Adrenal gland (tissue), 12 donors: ENCODE measurements around the gene KCNK7. TPM values are rescaled to one million over a fixed set of nuclear protein-coding genes. Genes with fewer than 3 reads are reported as not detected.
A peak's percentile ranks its signal among the peaks of the same experiment; 100 is the strongest.

Experiments used
- DNase-seq, 7 donors: peaks; one replicate each; pipeline ENCODE4 v3.0.0-alpha.2; 2019 to 2020
- H3K27ac ChIP-seq, 5 donors: fragments of 200-600 bp; sonication (generic) in 4 of 5; 1 replicate in 3 of 5; 2 replicates in 2 of 5; pipeline versions ENCODE4 v1.5.1 to v1.8.0; 2016 to 2020; ENCODE audit warnings: mild to moderate bottlenecking in 1 of 5
- H3K27me3 ChIP-seq: fragments of 200-600 bp; 2 replicates; pipeline ENCODE4 v1.8.0; 2021
- H3K36me3 ChIP-seq, 2 donors: fragments of 200-600 bp; replicated peaks in 1 of 2; 1 replicate in 1 of 2; 2 replicates in 1 of 2; pipeline versions ENCODE4 v1.5.1 to v1.8.0; 2018 to 2022
- H3K4me1 ChIP-seq, 2 donors: fragments of 200-600 bp; replicated peaks in 1 of 2; 1 replicate in 1 of 2; 2 replicates in 1 of 2; pipeline versions ENCODE4 v1.5.1 to v1.8.0; 2018 to 2021
- H3K4me3 ChIP-seq, 4 donors: fragments of 200-600 bp; sonication (generic) in 3 of 4; one replicate each; pipeline ENCODE4 v1.5.1; 2016 to 2018
- H3K9me3 ChIP-seq, 3 donors: fragments of 200-600 bp; sonication (generic) in 1 of 3; replicated peaks in 1 of 3; 1 replicate in 2 of 3; 2 replicates in 1 of 3; pipeline versions ENCODE4 v1.5.1 to v1.8.0; 2016 to 2021
- POLR2A ChIP-seq, 2 donors: fragments of 450-650 bp; IDR thresholded peaks; one replicate each; pipeline ENCODE4 v1.6.1; 2017; ENCODE audit warnings: antibody characterized with exemption in 2 of 2, mild to moderate bottlenecking in 2 of 2, moderate library complexity in 1 of 2
- WGBS, 4 donors: extraction: QIAGEN DNeasy Blood & Tissue Kit in 2 of 4; methylation state at CpG; one replicate each; pipeline versions ENCODE4 v1.1.5 to v1.1.7; 2013 to 2017; 5-methylcytosine and 5-hydroxymethylcytosine counted together
- intact Hi-C, 2 donors: fragments of 100-400 bp; cut with DNase I; formaldehyde crosslinking; loops; one replicate each; pipeline versions ENCODE4 v1.14.1 to v1.15.0; 2022 to 2023
- polyA plus RNA-seq, 3 donors: library from polyadenylated mRNA; stranded (reverse); fragments of 200-250 nt in 2 of 3; fragments of 350-450 nt in 1 of 3; fragmentation: Illumina TruSeq in 1 of 3; extraction: RNeasy Lipid Tissue Mini Kit (QIAGEN cat#74804) in 1 of 3; gene quantifications; one replicate each; pipeline ENCODE4 v1.2.3, GENCODE V29; 2013 to 2014
- total RNA-seq, 9 donors: library from RNA; depleted of rRNA in 4 of 9; stranded (reverse); fragments of >200 nt in 4 of 9; fragments of 120-200 nt in 1 of 9; fragmentation: NEBNext Ultra II Directional in 1 of 9; extraction: Animal tissue kit (Norgen Biotek cat#: 25700) in 1 of 9; gene quantifications; one replicate each; pipeline versions ENCODE4 v1.1.0 to v1.2.4, GENCODE V29; 2013 to 2023
- TF ChIP-seq, protein P1 (sequence below), 6 experiments: fragments of 450-650 bp in 4 of 6; fragments of 200-600 bp in 2 of 6; sonication (generic) in 1 of 6; IDR thresholded peaks; 1 replicate in 5 of 6; 2 replicates in 1 of 6; pipeline versions ENCODE4 v1.5.1 to v1.8.0; 2016 to 2021; ENCODE audit warnings: antibody characterized with exemption in 6 of 6, mild to moderate bottlenecking in 2 of 6, moderate library complexity in 1 of 6
- donor health status: healthy with polysubstance abuse.
- donor health status: Bipolar disorder and iron deficiency.
- donor health status: DM: yes; HTN: yes; CAD: no.
- donor health status: DM: no; HTN: no; CAD: no.
- donor health status: DM: no; HTN: no; CAD: no.
- donor health status: DM: yes; HTN: yes; CAD: no.

Gene KCNK7
- total and polyA plus RNA-seq, 12 donors, result 0.06 to 12.5 (median 0.57) TPM; not detected in 5

DNA sequence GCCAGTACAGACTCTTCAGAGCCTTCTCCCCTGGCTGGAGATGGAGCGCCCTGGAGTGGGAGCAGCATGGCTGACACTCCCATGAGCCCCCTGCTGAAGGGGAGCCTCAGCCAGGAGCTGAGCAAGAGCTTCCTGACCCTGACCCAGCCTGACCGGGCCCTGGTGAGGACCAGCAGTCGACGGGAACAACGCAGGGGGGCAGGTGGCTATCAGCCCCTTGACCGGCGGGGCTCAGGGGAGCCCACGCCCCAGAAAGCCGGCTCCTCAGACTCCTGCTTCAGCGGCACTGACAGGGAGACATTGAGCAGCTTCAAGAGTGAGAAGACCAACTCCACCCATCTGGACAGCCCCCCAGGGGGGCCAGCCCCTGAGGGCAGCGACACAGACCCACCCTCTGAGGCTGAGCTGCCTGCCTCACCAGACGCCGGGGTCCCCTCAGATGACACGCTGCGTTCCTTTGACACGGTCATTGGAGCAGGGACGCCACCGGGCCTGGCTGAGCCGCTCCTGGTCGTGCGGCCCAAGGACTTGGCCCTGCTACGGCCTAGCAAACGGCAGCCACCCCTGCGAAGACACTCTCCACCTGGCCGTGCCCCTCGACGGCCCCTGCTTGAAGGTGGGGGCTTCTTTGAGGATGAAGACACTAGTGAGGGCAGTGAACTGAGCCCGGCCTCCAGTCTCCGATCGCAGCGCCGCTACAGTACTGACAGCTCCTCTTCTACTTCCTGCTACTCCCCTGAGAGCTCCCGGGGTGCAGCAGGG lies 22.6 kb upstream of the KCNK7 start:
- TF ChIP-seq POLR2A (IDR thresholded peaks at IDR 0.05), result no peak
- TF ChIP-seq, protein P1, sequence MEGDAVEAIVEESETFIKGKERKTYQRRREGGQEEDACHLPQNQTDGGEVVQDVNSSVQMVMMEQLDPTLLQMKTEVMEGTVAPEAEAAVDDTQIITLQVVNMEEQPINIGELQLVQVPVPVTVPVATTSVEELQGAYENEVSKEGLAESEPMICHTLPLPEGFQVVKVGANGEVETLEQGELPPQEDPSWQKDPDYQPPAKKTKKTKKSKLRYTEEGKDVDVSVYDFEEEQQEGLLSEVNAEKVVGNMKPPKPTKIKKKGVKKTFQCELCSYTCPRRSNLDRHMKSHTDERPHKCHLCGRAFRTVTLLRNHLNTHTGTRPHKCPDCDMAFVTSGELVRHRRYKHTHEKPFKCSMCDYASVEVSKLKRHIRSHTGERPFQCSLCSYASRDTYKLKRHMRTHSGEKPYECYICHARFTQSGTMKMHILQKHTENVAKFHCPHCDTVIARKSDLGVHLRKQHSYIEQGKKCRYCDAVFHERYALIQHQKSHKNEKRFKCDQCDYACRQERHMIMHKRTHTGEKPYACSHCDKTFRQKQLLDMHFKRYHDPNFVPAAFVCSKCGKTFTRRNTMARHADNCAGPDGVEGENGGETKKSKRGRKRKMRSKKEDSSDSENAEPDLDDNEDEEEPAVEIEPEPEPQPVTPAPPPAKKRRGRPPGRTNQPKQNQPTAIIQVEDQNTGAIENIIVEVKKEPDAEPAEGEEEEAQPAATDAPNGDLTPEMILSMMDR (IDR thresholded peaks at IDR 0.05), result no peak
- WGBS, 4 donors, result 87 to 94% (median 89%) methylated on average over 12 to 33 of the region's 33 CpGs
- Histone ChIP-seq H3K27ac (no peak overlapping the region), H3K4me3 (no peak overlapping the region), H3K27me3 (no peaks in the 10 kb centered on the region), H3K9me3 (no peaks in the 10 kb centered on the region), H3K4me1 (peaks cover 12 to 15% of the 10 kb centered on the region in 2 donors), H3K36me3 (peaks cover 0 to 54% of the 10 kb centered on the region in 2 donors)
- no peak for DNase-seq
- intact Hi-C loops, result no loop called here

DNA sequence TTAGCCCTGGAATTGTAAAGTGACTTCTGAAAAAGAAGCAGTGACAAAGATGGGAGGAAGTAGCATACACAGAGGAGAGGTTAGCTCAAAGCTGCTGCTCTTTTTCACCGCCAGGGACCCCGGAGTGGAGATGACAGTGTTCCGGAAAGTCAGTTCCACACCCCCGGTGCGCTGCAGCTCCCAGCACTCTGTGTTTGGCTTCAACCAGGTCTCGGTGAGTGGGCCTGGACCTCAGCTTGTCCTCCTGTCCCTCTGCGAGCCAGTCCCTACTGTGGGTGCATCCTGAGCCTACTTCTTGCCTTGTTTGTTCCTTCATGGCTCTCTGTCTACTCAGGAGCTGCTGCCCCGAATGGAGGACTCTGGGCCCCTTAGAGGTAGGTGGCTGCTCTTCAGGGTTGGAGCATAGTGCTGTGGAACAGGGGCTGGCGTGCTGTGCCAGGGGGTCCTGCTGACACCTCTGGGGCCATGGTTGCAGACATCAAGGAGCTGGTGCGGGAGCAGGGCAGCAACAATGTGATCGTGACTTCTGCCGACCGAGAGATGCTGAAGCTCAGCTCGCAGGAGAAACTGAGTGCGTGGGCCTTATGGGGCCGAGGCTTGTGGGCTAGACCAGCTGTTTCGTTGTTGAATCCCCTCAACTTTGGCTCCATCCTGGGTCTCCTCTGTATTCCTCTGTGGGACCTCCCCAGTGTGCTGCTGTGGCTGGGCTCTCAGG lies 21.7 kb upstream of the KCNK7 start:
- intact Hi-C loops, result no loop called here
- no peak overlapping the region for H3K27ac ChIP-seq

DNA sequence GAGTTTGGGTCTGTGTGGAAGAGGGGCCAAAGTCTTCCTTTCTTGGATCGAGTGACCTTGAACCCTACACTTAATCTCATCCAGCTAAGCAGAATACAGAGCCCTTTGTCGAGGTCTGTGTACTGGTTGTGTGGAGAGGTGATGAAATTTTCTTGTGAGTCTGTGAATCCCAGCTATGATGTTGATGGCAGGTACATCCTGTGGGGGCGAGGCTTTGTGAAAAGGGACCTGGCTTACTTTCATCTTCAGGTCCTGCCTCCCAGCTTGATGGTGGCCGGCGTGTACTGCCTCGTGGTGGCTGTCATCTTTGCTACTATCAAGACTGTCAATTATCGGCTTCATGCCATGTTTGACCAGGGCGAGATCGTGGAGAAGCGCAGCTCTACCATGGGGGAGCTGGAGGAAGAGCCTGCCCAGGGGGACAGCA lies 21.0 kb upstream of the KCNK7 start:
- H3K36me3 ChIP-seq, result peaks cover 0 to 43% of the 10 kb centered on the region in 2 donors
- peak overlapping the region in 3 of 5 donors; percentile 85 to 93 (median 89) for H3K27ac ChIP-seq
- WGBS, 4 donors, result 50 to 61% (median 54%) methylated on average over 10 of the region's 10 CpGs

More for the DNA sequence above, 21.7 kb upstream of the KCNK7 start:
- Histone ChIP-seq H3K4me3 (no peak overlapping the region), H3K4me1 (peaks cover 21 to 24% of the 10 kb centered on the region in 2 donors), H3K36me3 (peaks cover 0 to 48% of the 10 kb centered on the region in 2 donors), H3K9me3 (no peaks in the 10 kb centered on the region), H3K27me3 (no peaks in the 10 kb centered on the region)
- DNase-seq, result no peak
- 82 to 93% (median 86%) methylated on average over 15 to 17 of the region's 17 CpGs for WGBS, 4 donors
- no peak for TF ChIP-seq POLR2A (IDR thresholded peaks at IDR 0.05)
- TF ChIP-seq, protein P1 (IDR thresholded peaks at IDR 0.05), result no peak

More for the DNA sequence above, 21.0 kb upstream of the KCNK7 start:
- H3K4me1 ChIP-seq, result peaks cover 21 to 31% of the 10 kb centered on the region in 2 donors
- H3K9me3 ChIP-seq, result no peaks in the 10 kb centered on the region
- peak overlapping the region in 2 of 4 donors; percentile 71 to 82 for H3K4me3 ChIP-seq
- DNase-seq, result no peak
- TF ChIP-seq POLR2A (IDR thresholded peaks at IDR 0.05), result no peak
- TF ChIP-seq, protein P1 (IDR thresholded peaks at IDR 0.05), result no peak
- H3K27me3 ChIP-seq, result no peaks in the 10 kb centered on the region
- intact Hi-C loops, result no loop called here
